K562 (cell line): ENCODE results near the gene C6orf89. TPM values are rescaled to one million over a fixed set of nuclear protein-coding genes. Genes with fewer than 3 reads are reported as not detected.
A peak's percentile ranks its signal among the peaks of the same experiment; 100 is the strongest.

ENCODE experiments used
- ATAC-seq: fragments of 200-7000 bp; cut with Tn5 transposase; 3 replicates; pipeline ENCODE4 v1.9.1; 2020; ENCODE audit warnings: moderate library complexity
- BruUV-seq: library from RNA; stranded (reverse); fragments of 400-500 nt; replicated peaks from 2 replicates; lab custom pipeline; 2021; lab: Mats Ljungman, UMichigan
- CTCF ChIA-PET: fragments of 300-600 bp; formaldehyde crosslinking; extraction: SDS; loops from one replicate; lab custom pipeline; 2021; ENCODE audit warnings: low intra/inter-chr PET ratio; lab: Yijun Ruan, JAX
- POLR2A ChIA-PET: fragments of 300-600, 350-650 bp; sonication (Branson Sonifier 250); formaldehyde crosslinking; extraction: SDS; loops from one replicate; lab custom pipeline; 2021; ENCODE audit warnings: antibody characterized with exemption, inconsistent platforms; lab: Yijun Ruan, JAX
- DNase-seq, 4 experiments: peaks; one replicate each; pipeline versions ENCODE4 v3.0.0 to v3.0.0-alpha.2; 2011 to 2018; ENCODE audit warnings: low spot score in 3 of 4, mixed read lengths in 3 of 4; ENCODE audit errors: extremely low read depth in 1 of 4
- FAIRE-seq: peaks from 2 replicates; lab custom pipeline; 2011; peaks lifted over from hg19 to GRCh38; lab: Jason Lieb, UNC
- H2AFZ ChIP-seq: 2 replicates; pipeline ENCODE4 v1.6.0; 2011; ENCODE audit warnings: low read depth, low read length, control low read depth, inconsistent platforms
- H3K27ac ChIP-seq: fragments of 200-600 bp; 3 replicates; pipeline ENCODE4 v1.8.0; 2011; ENCODE audit warnings: low read depth, mild to moderate bottlenecking, control low read depth, inconsistent platforms, low read length, moderate library complexity, mixed read lengths; ENCODE audit errors: extremely low read depth
- H3K27me3 ChIP-seq, 2 experiments: fragments of 300-600 bp in 1 of 2; 2 replicates in 1 of 2; 3 replicates in 1 of 2; pipeline versions ENCODE4 v1.6.0 to v1.8.0; 2011; ENCODE audit warnings: inconsistent platforms in 2 of 2, low read length in 2 of 2, mild to moderate bottlenecking in 1 of 2, mixed read lengths in 1 of 2, moderate library complexity in 1 of 2; ENCODE audit not compliant: control insufficient read depth in 2 of 2, insufficient read depth in 2 of 2
- H3K36me3 ChIP-seq: fragments of 300-600 bp; 3 replicates; pipeline ENCODE4 v1.8.0; 2011; ENCODE audit warnings: mild to moderate bottlenecking, low read length, inconsistent platforms; ENCODE audit not compliant: control insufficient read depth, insufficient read depth
- H3K4me1 ChIP-seq, 2 experiments: fragments of 200-600 bp in 1 of 2; replicated peaks in 1 of 2; 2 replicates in 1 of 2; 3 replicates in 1 of 2; pipeline versions ENCODE4 v1.5.1 to v1.8.0; 2011; ENCODE audit warnings: inconsistent platforms in 2 of 2, low read length in 2 of 2, mild to moderate bottlenecking in 1 of 2, mixed read lengths in 1 of 2, moderate library complexity in 1 of 2; ENCODE audit not compliant: control insufficient read depth in 2 of 2, insufficient read depth in 2 of 2
- H3K4me2 ChIP-seq: 2 replicates; pipeline ENCODE4 v1.6.1; 2011; ENCODE audit warnings: low read length, control low read depth, inconsistent platforms, mixed read lengths; ENCODE audit not compliant: insufficient read depth
- H3K4me3 ChIP-seq: fragments of 200-600 bp; sonication (generic), shearing (Covaris generic); 2 replicates; pipeline ENCODE4 v1.5.1; 2016; ENCODE audit warnings: control low read depth, inconsistent platforms
- H3K79me2 ChIP-seq: fragments of 200-600 bp; 3 replicates; pipeline ENCODE4 v1.8.0; 2011; ENCODE audit warnings: low read length, inconsistent platforms; ENCODE audit not compliant: control insufficient read depth, insufficient read depth
- H3K9ac ChIP-seq, 2 experiments: 2 replicates each; pipeline versions ENCODE4 v1.6.0 to v1.6.1; 2011; ENCODE audit warnings: low read depth in 2 of 2, low read length in 2 of 2, control low read depth in 1 of 2, inconsistent platforms in 1 of 2, mild to moderate bottlenecking in 1 of 2, mixed read lengths in 1 of 2; ENCODE audit not compliant: insufficient read depth in 1 of 2
- H3K9me1 ChIP-seq: one replicate; pipeline ENCODE4 v1.6.0; 2011; ENCODE audit warnings: inconsistent platforms, mild to moderate bottlenecking, low read length, moderate library complexity; ENCODE audit not compliant: control insufficient read depth, insufficient read depth
- H3K9me3 ChIP-seq: replicated peaks from 2 replicates; pipeline ENCODE4 v1.5.1; 2011; ENCODE audit warnings: low read depth, low read length, inconsistent platforms; ENCODE audit not compliant: control insufficient read depth, insufficient read depth
- H4K20me1 ChIP-seq: replicated peaks from 2 replicates; pipeline ENCODE4 v1.6.1; 2011; ENCODE audit warnings: low read length, inconsistent platforms, mixed read lengths; ENCODE audit not compliant: control insufficient read depth, insufficient read depth
- ARID4B ChIP-seq: sonication (generic); formaldehyde crosslinking; IDR thresholded peaks from 2 replicates; pipeline ENCODE4 v1.8.0; 2022; ENCODE audit warnings: mild to moderate bottlenecking, missing genetic modification reagents
- CEBPB ChIP-seq: fragments of 450-650 bp; IDR thresholded peaks from 2 replicates; pipeline ENCODE4 v1.6.1; 2016; ENCODE audit warnings: missing genetic modification characterization, missing compliant biosample characterization
- GABPB2 ChIP-seq: fragments of 250-450 bp; sonication (Bioruptor Pico); conservative IDR thresholded peaks from 2 replicates; pipeline ENCODE4 v1.5.1; 2021; ENCODE audit warnings: mild to moderate bottlenecking
- NUFIP1 ChIP-seq: fragments of 450-650 bp; IDR thresholded peaks from 2 replicates; pipeline ENCODE4 v1.6.1; 2018; ENCODE audit not compliant: partially characterized antibody
- WGBS: fragments of 100-300 bp; shearing (Covaris generic); methylation state at CpG from one replicate; pipeline ENCODE4 v1.1.6; 2016; ENCODE audit warnings: low coverage, mixed read lengths; ENCODE audit not compliant: insufficient coverage; ENCODE audit errors: missing lambda C conversion rate; 5-methylcytosine and 5-hydroxymethylcytosine counted together
- in situ Hi-C: fragments of 300-500 bp; cut with MboI; formaldehyde crosslinking; loops from 4 replicates; pipeline ENCODE4 v1.15.0; 2018; ENCODE audit warnings: inconsistent platforms, mixed read lengths
- intact Hi-C: fragments of 100-400 bp; cut with micrococcal nuclease; formaldehyde crosslinking; loops from 2 replicates; pipeline ENCODE4 v1.14.2; 2022
- polyA plus RNA-seq, 8 experiments: library from polyadenylated mRNA; depleted of rRNA in 4 of 8; stranded (reverse) in 5 of 8; unstranded in 3 of 8; fragments of >200 nt; fragmentation: Nextera tagmentation in 2 of 8; fragmentation: Illumina TruSeq in 1 of 8; extraction: Ambion mirVana in 2 of 8; extraction: Trizol in 1 of 8; gene quantifications; 2 replicates each; pipeline versions ENCODE4 v1.2.1 to v1.2.3, GENCODE V29; 2011 to 2014; ENCODE audit warnings: inconsistent platforms in 1 of 8, missing spikeins in 1 of 8
- total RNA-seq, 7 experiments: library from RNA; depleted of rRNA in 6 of 7; stranded (reverse); fragments of >200 nt in 6 of 7; fragmentation: Illumina TruSeq in 2 of 7; extraction: Trizol in 2 of 7; gene quantifications; 2 replicates each; pipeline versions ENCODE4 v1.2.1 to v1.2.3, GENCODE V29; 2011 to 2021; ENCODE audit warnings: low replicate concordance in 1 of 7

Gene C6orf89
- total and polyA plus RNA-seq, 9 of the 15 experiments (the other 6 are each of a cell fraction or from before 2014, with no cell fraction given): 35.2 to 111 (median 58.5) TPM

GRCh38 chr6:36920546-36920945 is 34.8 kb downstream of the C6orf89 start:
- ChIA-PET POLR2A (no interaction called here), CTCF (no interaction called here)
- Histone ChIP-seq H4K20me1 (no peaks in the 10 kb centered on the region), H3K4me2 (no peak overlapping the region), H3K27ac (no peak overlapping the region), H2AFZ (no peak overlapping the region), H3K4me1 (no peaks in the 10 kb centered on the region), H3K9ac (no peak overlapping the region), H3K9me1 (no peaks in the 10 kb centered on the region), H3K27me3 (no peaks in the 10 kb centered on the region), H3K79me2 (no peaks in the 10 kb centered on the region), H3K9me3 (no peaks in the 10 kb centered on the region), H3K36me3 (peaks cover 91% of the 10 kb centered on the region), H3K4me3 (no peak overlapping the region)
- intact Hi-C loops (no loop called here), in situ Hi-C loops (no loop called here)
- no peak for DNase-seq
- no peak for ATAC-seq
- WGBS: 78% methylated on average over 5 of the region's 5 CpGs
- TF ChIP-seq CEBPB (tag) (peak; percentile 33; the same call in 1 of the 2 replicates), GABPB2 (CRISPR knock-in tag) (no peak)
- FAIRE-seq: no peak
- BruUV-seq: no TSS peak

GRCh38 chr6:36924131-36924530 is 38.4 kb downstream of the C6orf89 start:
- peaks cover 58% of the 10 kb centered on the region for H3K36me3 ChIP-seq
- BruUV-seq: no TSS peak
- no peak overlapping the region for H3K4me2 ChIP-seq
- peaks cover 6% of the 10 kb centered on the region; the same call in 1 of the 2 replicates for H4K20me1 ChIP-seq
- H3K27me3 ChIP-seq: no peaks in the 10 kb centered on the region
- H3K4me3 ChIP-seq: no peak overlapping the region
- H3K4me1 ChIP-seq: peaks cover 0 to 5% of the 10 kb centered on the region in 2 experiments; a peak in 2 of 5 replicates
- ChIA-PET CTCF (no interaction called here), POLR2A (interaction anchor here (0.7 to 1.4 kb wide), 3 partner anchors 17 to 58 kb away, joined by 3 to 4 read pairs (median 3); no protein-coding TSS in a partner anchor)
- H3K9ac ChIP-seq: no peak overlapping the region
- no peaks in the 10 kb centered on the region for H3K9me1 ChIP-seq
- intact Hi-C loops: no loop called here
- FAIRE-seq (no peak), ATAC-seq (no peak), DNase-seq (no peak)
- H2AFZ ChIP-seq: no peak overlapping the region
- no peaks in the 10 kb centered on the region for H3K79me2 ChIP-seq
- no peak for TF ChIP-seq NUFIP1
- TF ChIP-seq ARID4B (CRISPR knock-in tag): no peak
- H3K9me3 ChIP-seq: no peaks in the 10 kb centered on the region
- 84% methylated on average over 4 of the region's 4 CpGs for WGBS
- H3K27ac ChIP-seq: no peak overlapping the region
- in situ Hi-C loops: no loop called here
